ENCODE data around the gene MMP8.

GRCh38 chr11:102664001-102664752 lies 60.6 kb downstream of the MMP8 start:
- TF ChIP-seq CTCF (conservative IDR thresholded peaks at IDR 0.05) = 0 out of 2 replicates have a peak, but pooled peaks have one; percentile 27
- no peak for TF ChIP-seq EZH2 (IDR thresholded peaks at IDR 0.05; ENCODE audit: low read depth)
